Endodermal cell (in vitro differentiated cells): ENCODE data around the gene NUFIP1. TPM values are rescaled to one million over a fixed set of nuclear protein-coding genes. Genes with fewer than 3 reads are reported as not detected.

Experiments
- DNase-seq: peaks from one replicate; pipeline ENCODE4 v3.0.0-alpha.2; 2017
- H3K27ac ChIP-seq: 2 replicates; pipeline ENCODE4 v1.5.1; 2013; ENCODE audit warnings: mild to moderate bottlenecking, low read depth, low read length, moderate library complexity
- H3K27me3 ChIP-seq: 2 replicates; pipeline ENCODE4 v1.6.1; 2013; ENCODE audit warnings: mild to moderate bottlenecking, low read length, moderate library complexity; ENCODE audit not compliant: insufficient read depth, control insufficient read depth, poor library complexity, severe bottlenecking
- H3K36me3 ChIP-seq: 2 replicates; pipeline ENCODE4 v1.7.0; 2013; ENCODE audit warnings: mild to moderate bottlenecking, low read length, moderate library complexity; ENCODE audit not compliant: control insufficient read depth, insufficient read depth
- H3K4me1 ChIP-seq: one replicate; pipeline ENCODE4 v1.7.0; 2013; ENCODE audit warnings: low read length; ENCODE audit not compliant: control insufficient read depth, insufficient read depth
- H3K4me3 ChIP-seq: 2 replicates; pipeline ENCODE4 v1.5.1; 2013; ENCODE audit warnings: mild to moderate bottlenecking, low read length, moderate library complexity
- H3K9ac ChIP-seq: 2 replicates; pipeline ENCODE4 v1.6.1; 2013; ENCODE audit warnings: mild to moderate bottlenecking, low read length, moderate library complexity; ENCODE audit not compliant: poor library complexity, severe bottlenecking; ENCODE audit errors: extremely low read depth
- H3K9me3 ChIP-seq: 2 replicates; pipeline ENCODE4 v1.6.1; 2013; ENCODE audit warnings: mild to moderate bottlenecking, low read length, moderate library complexity; ENCODE audit not compliant: control insufficient read depth
- H3K27ac Mint-ChIP-seq: 2 replicates; pipeline ENCODE4 v1.8.0; 2020; ENCODE audit warnings: mixed read lengths
- H3K27me3 Mint-ChIP-seq: 2 replicates; pipeline ENCODE4 v1.8.0; 2021; ENCODE audit warnings: mild to moderate bottlenecking, mixed read lengths; ENCODE audit not compliant: insufficient read depth
- H3K36me3 Mint-ChIP-seq: 2 replicates; pipeline ENCODE4 v1.8.0; 2020; ENCODE audit warnings: low read depth, mixed read lengths
- H3K4me1 Mint-ChIP-seq: 2 replicates; pipeline ENCODE4 v1.8.0; 2020; ENCODE audit warnings: mixed read lengths
- H3K4me3 Mint-ChIP-seq: 2 replicates; pipeline ENCODE4 v1.8.0; 2020; ENCODE audit warnings: mild to moderate bottlenecking, moderate library complexity, mixed read lengths
- H3K9me3 Mint-ChIP-seq: 2 replicates; pipeline ENCODE4 v1.8.0; 2020; ENCODE audit warnings: mild to moderate bottlenecking, mixed read lengths
- WGBS, 2 experiments: methylation state at CpG; one replicate each; pipeline versions ENCODE4 v1.1.5 to v1.1.7; 2013; ENCODE audit warnings: missing lambda C conversion rate in 2 of 2, mixed read lengths in 1 of 2; ENCODE audit not compliant: insufficient coverage in 1 of 2, insufficient read length in 1 of 2; 5-methylcytosine and 5-hydroxymethylcytosine counted together
- total RNA-seq, 2 donors: library from RNA; stranded (reverse); fragmentation: NEBNext Ultra II Directional in 1 of 2; extraction: Animal tissue kit (Norgen Biotek cat#: 25700) in 1 of 2; gene quantifications; 2 replicates in 1 of 2; 3 replicates in 1 of 2; pipeline ENCODE4 v1.2.1, GENCODE V29; 2021
- TF ChIP-seq, protein P1 (sequence below): fragments of 200-600 bp; sonication (generic); conservative IDR thresholded peaks from 2 replicates; pipeline ENCODE4 v1.5.0; 2021; ENCODE audit warnings: antibody characterized with exemption, mild to moderate bottlenecking

The NUFIP1 gene
- total RNA-seq, 2 donors from 2014 or later, result 11.0 to 13.9 TPM

- DNase-seq, result no peak
- no peak overlapping the region for H3K4me3 ChIP-seq
- peaks cover 56% of the 10 kb centered on the region for H3K36me3 ChIP-seq
- TF ChIP-seq, protein P1, sequence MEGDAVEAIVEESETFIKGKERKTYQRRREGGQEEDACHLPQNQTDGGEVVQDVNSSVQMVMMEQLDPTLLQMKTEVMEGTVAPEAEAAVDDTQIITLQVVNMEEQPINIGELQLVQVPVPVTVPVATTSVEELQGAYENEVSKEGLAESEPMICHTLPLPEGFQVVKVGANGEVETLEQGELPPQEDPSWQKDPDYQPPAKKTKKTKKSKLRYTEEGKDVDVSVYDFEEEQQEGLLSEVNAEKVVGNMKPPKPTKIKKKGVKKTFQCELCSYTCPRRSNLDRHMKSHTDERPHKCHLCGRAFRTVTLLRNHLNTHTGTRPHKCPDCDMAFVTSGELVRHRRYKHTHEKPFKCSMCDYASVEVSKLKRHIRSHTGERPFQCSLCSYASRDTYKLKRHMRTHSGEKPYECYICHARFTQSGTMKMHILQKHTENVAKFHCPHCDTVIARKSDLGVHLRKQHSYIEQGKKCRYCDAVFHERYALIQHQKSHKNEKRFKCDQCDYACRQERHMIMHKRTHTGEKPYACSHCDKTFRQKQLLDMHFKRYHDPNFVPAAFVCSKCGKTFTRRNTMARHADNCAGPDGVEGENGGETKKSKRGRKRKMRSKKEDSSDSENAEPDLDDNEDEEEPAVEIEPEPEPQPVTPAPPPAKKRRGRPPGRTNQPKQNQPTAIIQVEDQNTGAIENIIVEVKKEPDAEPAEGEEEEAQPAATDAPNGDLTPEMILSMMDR, result peak; percentile 21
- H3K9me3 ChIP-seq, result peaks cover 21% of the 10 kb centered on the region
- no peaks in the 10 kb centered on the region for H3K27me3 Mint-ChIP-seq
- no peaks in the 10 kb centered on the region for H3K4me1 Mint-ChIP-seq
- peaks cover 47% of the 10 kb centered on the region for H3K36me3 Mint-ChIP-seq
- no peak overlapping the region for H3K4me3 Mint-ChIP-seq
- H3K27ac ChIP-seq, result no peak overlapping the region
- no peak overlapping the region for H3K27ac Mint-ChIP-seq
- H3K9ac ChIP-seq, result no peak overlapping the region
- H3K27me3 ChIP-seq, result no peaks in the 10 kb centered on the region
- H3K4me1 ChIP-seq, result no peaks in the 10 kb centered on the region
- peaks cover 24% of the 10 kb centered on the region for H3K9me3 Mint-ChIP-seq
- 95 to 100% methylated on average over 2 to 3 of the region's 3 CpGs for WGBS, 2 experiments
Observed at GRCh38 chr13:44967704-44968433, 21.4 kb downstream of the NUFIP1 start.

GRCh38 chr13:44961997-44962396 lies 27.3 kb downstream of the NUFIP1 start:
- Histone ChIP-seq H3K36me3 (peaks cover 74% of the 10 kb centered on the region), H3K4me1 (no peaks in the 10 kb centered on the region), H3K9me3 (peaks cover 43% of the 10 kb centered on the region), H3K27ac (no peak overlapping the region), H3K27me3 (no peaks in the 10 kb centered on the region), H3K9ac (no peak overlapping the region), H3K4me3 (peak overlapping the region; percentile 56)
- H3K36me3 Mint-ChIP-seq, result peaks cover 69% of the 10 kb centered on the region
- WGBS, 2 experiments, result 100% methylated on average over 1 of the region's 2 CpGs; no CpG with 5 or more reads in 1 of the 2 experiments
- H3K9me3 Mint-ChIP-seq, result peaks cover 39% of the 10 kb centered on the region
- no peak overlapping the region for H3K4me3 Mint-ChIP-seq
- no peak overlapping the region for H3K27ac Mint-ChIP-seq
- H3K27me3 Mint-ChIP-seq, result no peaks in the 10 kb centered on the region
- TF ChIP-seq, protein P1, result no peak
- H3K4me1 Mint-ChIP-seq, result no peaks in the 10 kb centered on the region
- DNase-seq, result no peak

GRCh38 chr13:44955406-44955805 lies 33.9 kb downstream of the NUFIP1 start:
- no peak overlapping the region for H3K4me3 ChIP-seq
- Mint-ChIP-seq H3K27me3 (no peaks in the 10 kb centered on the region), H3K4me1 (no peaks in the 10 kb centered on the region), H3K9me3 (no peaks in the 10 kb centered on the region), H3K36me3 (peaks cover 22% of the 10 kb centered on the region), H3K27ac (no peak overlapping the region), H3K4me3 (no peak overlapping the region)
- no peak for DNase-seq
- 91 to 100% methylated on average over 1 to 3 of the region's 3 CpGs for WGBS, 2 experiments
- H3K27ac ChIP-seq, result no peak overlapping the region
- no peaks in the 10 kb centered on the region for H3K9me3 ChIP-seq
- peaks cover 17% of the 10 kb centered on the region for H3K36me3 ChIP-seq
- no peaks in the 10 kb centered on the region for H3K27me3 ChIP-seq
- TF ChIP-seq, protein P1, result no peak
- no peaks in the 10 kb centered on the region for H3K4me1 ChIP-seq
- no peak overlapping the region for H3K9ac ChIP-seq
